Hematopoietic multipotent progenitor cell treated with erythropoietin and hydrocortisone succinate and interleukin-3 and kit ligand, for 8 days (in vitro differentiated cells): ENCODE measurements around the gene HS6ST3.

ENCODE experiments used
- DNase-seq: peaks from one replicate; pipeline ENCODE4 v3.0.0-alpha.2; 2015

HS6ST3 gene

GRCh38 chr13:96553796-96554195, 463.9 kb downstream of the HS6ST3 start:
- DNase-seq, result no peak

- no peak for DNase-seq
These were observed 483.7 kb downstream of the HS6ST3 start for GRCh38 chr13:96573563-96573962.

GRCh38 chr13:96575423-96576320, 485.8 kb downstream of the HS6ST3 start:
- DNase-seq, result no peak

GRCh38 chr13:96581741-96582140, 491.8 kb downstream of the HS6ST3 start:
- DNase-seq, result no peak

- no peak for DNase-seq
These were observed 525.3 kb downstream of the HS6ST3 start for GRCh38 chr13:96615252-96615651.

GRCh38 chr13:96617528-96617927, 527.6 kb downstream of the HS6ST3 start:
- DNase-seq, result no peak

GRCh38 chr13:96621634-96622183, 531.8 kb downstream of the HS6ST3 start:
- no peak for DNase-seq

- DNase-seq, result no peak
These were observed 539.4 kb downstream of the HS6ST3 start for GRCh38 chr13:96629331-96629730.

- no peak for DNase-seq
These were observed 542.8 kb downstream of the HS6ST3 start for GRCh38 chr13:96632536-96633320.

- DNase-seq, result no peak
These were observed 546.2 kb downstream of the HS6ST3 start for GRCh38 chr13:96636001-96636709.

GRCh38 chr13:96637039-96637438, 547.1 kb downstream of the HS6ST3 start:
- no peak for DNase-seq

GRCh38 chr13:96646101-96646500, 556.2 kb downstream of the HS6ST3 start:
- DNase-seq, result no peak

- DNase-seq, result no peak
These were observed 556.8 kb downstream of the HS6ST3 start for GRCh38 chr13:96646515-96647211.

GRCh38 chr13:96650301-96650886, 560.5 kb downstream of the HS6ST3 start:
- no peak for DNase-seq

- no peak for DNase-seq
These were observed 561.7 kb downstream of the HS6ST3 start for GRCh38 chr13:96651598-96651997.

GRCh38 chr13:96652506-96652905, 562.6 kb downstream of the HS6ST3 start:
- DNase-seq, result no peak

- DNase-seq, result no peak
These were observed 571.7 kb downstream of the HS6ST3 start for GRCh38 chr13:96661612-96662011.

- DNase-seq, result no peak
These were observed 572.1 kb downstream of the HS6ST3 start for GRCh38 chr13:96662036-96662435.

- DNase-seq, result no peak
These were observed 577.5 kb downstream of the HS6ST3 start for GRCh38 chr13:96667294-96668018.

GRCh38 chr13:96671073-96671472, 581.2 kb downstream of the HS6ST3 start:
- no peak for DNase-seq

- no peak for DNase-seq
These were observed 582.1 kb downstream of the HS6ST3 start for GRCh38 chr13:96672016-96672415.
